Thyroid gland (tissue), 4 donors: ENCODE results near the gene CDH4. TPM values are rescaled to one million over a fixed set of nuclear protein-coding genes. Genes with fewer than 3 reads are reported as not detected.

Experiments
- DNase-seq, 2 donors: peaks; one replicate each; pipeline ENCODE4 v3.0.0-alpha.2; 2019
- H3K27ac ChIP-seq, 3 donors: fragments of 200-600 bp; sonication (generic); 1 replicate in 2 of 3; 2 replicates in 1 of 3; pipeline ENCODE4 v1.5.1; 2016 to 2019; ENCODE audit warnings: mild to moderate bottlenecking in 1 of 3, moderate library complexity in 1 of 3
- H3K27me3 ChIP-seq: fragments of 200-600 bp; sonication (generic); one replicate; pipeline ENCODE4 v1.5.1; 2019
- H3K36me3 ChIP-seq, 2 donors: fragments of 200-600 bp; sonication (generic); one replicate each; pipeline ENCODE4 v1.5.1; 2016 to 2019
- H3K4me1 ChIP-seq, 2 donors: fragments of 200-600 bp; sonication (generic); one replicate each; pipeline ENCODE4 v1.5.1; 2017 to 2019
- H3K4me3 ChIP-seq, 3 donors: fragments of 200-600 bp; sonication (generic); replicated peaks in 1 of 3; 1 replicate in 2 of 3; 2 replicates in 1 of 3; pipeline ENCODE4 v1.5.1; 2016; ENCODE audit warnings: mild to moderate bottlenecking in 1 of 3
- H3K9me3 ChIP-seq: fragments of 200-600 bp; sonication (generic); one replicate; pipeline ENCODE4 v1.5.1; 2017
- POLR2A ChIP-seq, 2 donors: fragments of 450-650 bp; IDR thresholded peaks; one replicate each; pipeline ENCODE4 v1.6.1; 2017; ENCODE audit warnings: antibody characterized with exemption in 2 of 2, mild to moderate bottlenecking in 2 of 2, moderate library complexity in 1 of 2
- WGBS, 2 donors: methylation state at CpG; one replicate each; pipeline ENCODE4 v1.1.5; 2017; 5-methylcytosine and 5-hydroxymethylcytosine counted together
- intact Hi-C: fragments of 100-400 bp; cut with DNase I; formaldehyde crosslinking; loops from one replicate; pipeline ENCODE4 v1.15.1; 2023
- total RNA-seq, 4 donors: library from RNA; depleted of rRNA; stranded (reverse); fragments of >200 nt; gene quantifications; one replicate each; pipeline ENCODE4 v1.2.3, GENCODE V29; 2016
- TF ChIP-seq, protein P1 (sequence below), 6 experiments: fragments of 200-600 bp in 3 of 6; fragments of 450-650 bp in 3 of 6; sonication (generic) in 3 of 6; IDR thresholded peaks; one replicate each; pipeline ENCODE4 v1.5.1; 2016 to 2019; ENCODE audit warnings: antibody characterized with exemption in 6 of 6, mild to moderate bottlenecking in 2 of 6, inconsistent platforms in 1 of 6, moderate library complexity in 1 of 6

Gene CDH4
- total RNA-seq, 4 donors from 2014 or later: 0.22 to 0.29 (median 0.29) TPM; not detected in 1

DNA sequence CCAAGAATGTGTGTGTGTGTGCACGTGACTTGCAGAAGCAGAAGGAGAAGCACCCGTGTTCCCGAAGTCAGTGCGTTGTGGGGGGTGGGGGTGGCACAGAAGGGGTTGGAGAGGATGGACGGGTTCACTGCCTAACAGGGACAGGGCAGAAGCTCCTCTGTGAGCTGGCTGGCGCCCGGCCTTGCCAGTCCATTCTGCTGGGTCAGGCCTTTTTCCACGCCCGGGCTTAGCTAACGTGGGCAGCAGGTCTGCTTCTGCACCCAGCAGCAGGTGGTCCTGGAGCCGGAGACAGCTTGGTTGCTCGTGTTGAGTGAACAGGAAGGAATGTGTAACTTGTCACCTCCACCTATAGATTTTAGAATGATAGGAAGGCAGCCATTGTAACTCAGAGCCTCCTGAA lies 374.4 kb downstream of the CDH4 start:
- Histone ChIP-seq H3K27me3 (no peaks in the 10 kb centered on the region), H3K27ac (no peak overlapping the region), H3K36me3 (no peaks in the 10 kb centered on the region), H3K4me1 (no peaks in the 10 kb centered on the region), H3K9me3 (no peaks in the 10 kb centered on the region), H3K4me3 (no peak overlapping the region)
- no peak for DNase-seq
- no peak for TF ChIP-seq POLR2A (IDR thresholded peaks at IDR 0.05)
- TF ChIP-seq, protein P1, sequence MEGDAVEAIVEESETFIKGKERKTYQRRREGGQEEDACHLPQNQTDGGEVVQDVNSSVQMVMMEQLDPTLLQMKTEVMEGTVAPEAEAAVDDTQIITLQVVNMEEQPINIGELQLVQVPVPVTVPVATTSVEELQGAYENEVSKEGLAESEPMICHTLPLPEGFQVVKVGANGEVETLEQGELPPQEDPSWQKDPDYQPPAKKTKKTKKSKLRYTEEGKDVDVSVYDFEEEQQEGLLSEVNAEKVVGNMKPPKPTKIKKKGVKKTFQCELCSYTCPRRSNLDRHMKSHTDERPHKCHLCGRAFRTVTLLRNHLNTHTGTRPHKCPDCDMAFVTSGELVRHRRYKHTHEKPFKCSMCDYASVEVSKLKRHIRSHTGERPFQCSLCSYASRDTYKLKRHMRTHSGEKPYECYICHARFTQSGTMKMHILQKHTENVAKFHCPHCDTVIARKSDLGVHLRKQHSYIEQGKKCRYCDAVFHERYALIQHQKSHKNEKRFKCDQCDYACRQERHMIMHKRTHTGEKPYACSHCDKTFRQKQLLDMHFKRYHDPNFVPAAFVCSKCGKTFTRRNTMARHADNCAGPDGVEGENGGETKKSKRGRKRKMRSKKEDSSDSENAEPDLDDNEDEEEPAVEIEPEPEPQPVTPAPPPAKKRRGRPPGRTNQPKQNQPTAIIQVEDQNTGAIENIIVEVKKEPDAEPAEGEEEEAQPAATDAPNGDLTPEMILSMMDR (IDR thresholded peaks at IDR 0.05): no peak
- intact Hi-C loops: no loop called here
- 66 to 75% methylated on average over 8 to 12 of the region's 12 CpGs for WGBS, 2 donors

DNA sequence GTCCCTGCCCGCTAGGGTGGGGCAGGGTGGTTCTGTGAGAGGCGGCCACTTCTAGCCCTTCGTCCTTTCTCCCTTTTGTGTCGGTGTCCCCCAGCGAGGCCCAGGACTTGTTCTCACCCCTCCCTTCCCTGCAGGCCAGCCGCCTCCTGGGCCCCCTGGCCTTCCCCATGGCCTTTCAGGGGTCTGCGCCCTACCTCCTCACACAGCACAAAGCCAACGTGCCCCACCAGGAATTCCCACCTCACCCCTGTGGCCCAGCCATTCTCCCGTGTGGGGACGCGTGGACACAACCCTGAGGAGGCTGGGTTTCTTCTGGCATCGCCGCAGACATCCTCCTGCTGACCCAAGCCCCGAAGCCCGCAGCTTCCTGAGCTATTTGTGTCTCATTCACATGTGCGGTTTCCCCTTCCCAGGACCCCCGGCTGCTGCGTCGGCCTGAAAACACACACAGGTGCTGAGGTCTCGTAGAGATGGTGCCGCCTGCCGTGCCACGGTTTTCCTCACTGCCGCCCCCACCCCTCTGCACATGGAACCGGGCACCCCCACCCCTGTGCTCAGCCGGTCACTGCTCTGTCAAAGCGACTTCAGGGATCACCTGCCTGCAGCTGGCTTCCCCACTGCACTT lies 375.8 kb downstream of the CDH4 start:
- intact Hi-C loops: no loop called here

DNA sequence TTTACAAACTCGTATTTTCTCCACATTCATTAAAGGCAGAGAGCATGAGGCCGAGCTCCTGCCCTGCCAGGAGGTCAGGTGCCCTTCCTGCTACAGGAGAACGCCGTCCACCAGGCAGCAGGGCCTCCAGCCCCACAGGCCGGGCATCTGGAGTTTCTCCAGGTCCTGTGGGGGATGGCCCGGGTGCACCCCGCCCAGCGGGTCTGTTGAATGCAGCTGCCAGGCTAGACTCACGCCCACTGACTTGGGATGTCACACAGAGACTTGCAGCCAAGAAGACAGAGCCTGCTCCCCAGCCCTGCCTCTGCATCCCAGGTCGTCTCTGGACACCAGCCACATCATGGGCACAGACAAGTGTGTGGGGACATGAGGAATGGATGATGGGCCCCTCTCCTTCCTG lies 376.4 kb downstream of the CDH4 start:
- no peaks in the 10 kb centered on the region for H3K27me3 ChIP-seq

More for the DNA sequence above, 375.8 kb downstream of the CDH4 start:
- Histone ChIP-seq H3K4me3 (no peak overlapping the region), H3K36me3 (no peaks in the 10 kb centered on the region), H3K27me3 (no peaks in the 10 kb centered on the region), H3K9me3 (no peaks in the 10 kb centered on the region), H3K27ac (no peak overlapping the region), H3K4me1 (no peaks in the 10 kb centered on the region)
- TF ChIP-seq POLR2A (IDR thresholded peaks at IDR 0.05): no peak
- TF ChIP-seq, protein P1 (IDR thresholded peaks at IDR 0.05): no peak
- no peak for DNase-seq
- 75 to 84% methylated on average over 27 of the region's 27 CpGs for WGBS, 2 donors

DNA sequence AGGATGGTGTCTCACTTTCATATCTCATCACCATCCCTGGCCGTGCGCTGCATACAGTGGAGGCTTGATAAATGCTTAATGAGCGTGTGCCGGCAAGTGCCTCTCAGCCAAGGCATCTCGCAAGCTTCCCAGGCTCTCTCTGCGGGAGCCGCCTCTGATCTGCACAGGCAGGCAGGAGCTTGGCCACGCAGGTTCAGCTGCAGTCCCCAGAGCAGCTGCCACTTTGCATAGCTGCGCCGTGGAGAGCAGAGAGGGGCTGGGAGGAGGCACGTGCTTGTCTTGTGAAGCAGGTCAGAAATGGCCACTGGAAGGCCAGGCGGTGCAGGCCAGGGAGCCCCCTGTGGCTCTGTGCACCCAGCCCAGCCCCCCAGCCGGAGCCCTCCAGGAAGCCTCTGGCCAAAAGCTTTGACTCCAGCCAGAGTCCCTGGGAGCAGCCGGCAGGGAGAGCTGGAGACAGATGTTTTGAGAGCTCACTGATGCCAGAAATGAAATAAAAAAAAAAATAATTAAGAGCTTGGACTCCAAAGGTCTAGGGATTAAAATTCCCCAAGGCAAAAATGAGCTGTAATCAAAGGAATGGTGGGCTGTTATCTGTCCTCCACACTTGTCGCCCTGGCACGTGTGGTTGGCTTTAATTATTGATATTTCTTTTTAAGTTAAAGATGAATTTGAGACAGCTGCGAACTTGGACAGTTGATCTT lies 377.0 kb downstream of the CDH4 start:
- 35% methylated on average over 11 to 16 of the region's 17 CpGs for WGBS, 2 donors
- Histone ChIP-seq H3K4me3 (no peak overlapping the region), H3K27me3 (no peaks in the 10 kb centered on the region), H3K36me3 (no peaks in the 10 kb centered on the region), H3K27ac (no peak overlapping the region), H3K4me1 (no peaks in the 10 kb centered on the region), H3K9me3 (no peaks in the 10 kb centered on the region)
- TF ChIP-seq, protein P1 (IDR thresholded peaks at IDR 0.05): no peak
- TF ChIP-seq POLR2A (IDR thresholded peaks at IDR 0.05): no peak
- peak in 1 of 2 donors; percentile 23 for DNase-seq
- intact Hi-C loops: no loop called here

More for the DNA sequence above, 376.4 kb downstream of the CDH4 start:
- no peak overlapping the region for H3K4me3 ChIP-seq
- intact Hi-C loops: no loop called here
- TF ChIP-seq, protein P1 (IDR thresholded peaks at IDR 0.05): no peak
- no peak for TF ChIP-seq POLR2A (IDR thresholded peaks at IDR 0.05)
- no peak for DNase-seq
- H3K27ac ChIP-seq: no peak overlapping the region
- no peaks in the 10 kb centered on the region for H3K36me3 ChIP-seq
- WGBS, 2 donors: 72 to 74% methylated on average over 7 to 9 of the region's 10 CpGs
- H3K9me3 ChIP-seq: no peaks in the 10 kb centered on the region
- H3K4me1 ChIP-seq: no peaks in the 10 kb centered on the region
